Activated naive CD4-positive, alpha-beta T cell treated with anti-CD3 and anti-CD28 coated beads for 36 hours (primary cell): ENCODE measurements around the gene PCLAF. TPM values are rescaled to one million over a fixed set of nuclear protein-coding genes. Genes with fewer than 3 reads are reported as not detected.

ENCODE experiments used
- total RNA-seq, 2 experiments: library from RNA; stranded (reverse); gene quantifications; one replicate each; pipeline ENCODE4 v1.2.3, GENCODE V29; 2021

The PCLAF gene
- total RNA-seq, 2 experiments from 2014 or later, result 117 to 118 TPM

Other genes starting within 250 kb of the PCLAF start
- under 1 TPM; 0.19 to 0.47 TPM for gene SNX22, start 229.7 kb downstream of the PCLAF start, total RNA-seq
- 100 to 1,000 TPM; 187 to 202 TPM for gene PPIB, start 218.4 kb downstream of the PCLAF start, total RNA-seq
- gene CSNK1G1, start 25.3 kb downstream of the PCLAF start, total RNA-seq, result 10 to 100 TPM; 14.8 to 16.6 TPM
- 10 to 100 TPM; 13.7 to 14.5 TPM for gene TRIP4, start 6.4 kb upstream of the PCLAF start, total RNA-seq
- gene ZNF609, start 79.1 kb upstream of the PCLAF start, total RNA-seq, result 10 to 100 TPM; 39.5 to 40.4 TPM